Liver (tissue), 9 donors: ENCODE data around the gene ABCC5. TPM values are rescaled to one million over a fixed set of nuclear protein-coding genes. Genes with fewer than 3 reads are reported as not detected.
A peak's percentile ranks its signal among the peaks of the same experiment; 100 is the strongest.

Source experiments
- DNase-seq: peaks from one replicate; pipeline ENCODE4 v3.0.0-alpha.2; 2017; ENCODE audit warnings: low spot score
- H3K27ac ChIP-seq, 2 donors: one replicate each; pipeline ENCODE4 v1.7.0; 2013; ENCODE audit warnings: inconsistent platforms in 2 of 2, low read length in 2 of 2, control low read depth in 1 of 2, low read depth in 1 of 2, mild to moderate bottlenecking in 1 of 2
- H3K27me3 ChIP-seq, 4 donors: one replicate each; pipeline versions ENCODE4 v1.6.1 to v1.7.0; 2013; ENCODE audit warnings: low read length in 3 of 4, inconsistent platforms in 1 of 4, mild to moderate bottlenecking in 1 of 4, moderate library complexity in 1 of 4; ENCODE audit not compliant: control insufficient read depth in 4 of 4, insufficient read depth in 4 of 4
- H3K36me3 ChIP-seq, 4 donors: one replicate each; pipeline versions ENCODE4 v1.6.1 to v1.7.0; 2013; ENCODE audit warnings: low read length in 3 of 4, mild to moderate bottlenecking in 3 of 4, low read depth in 1 of 4, moderate library complexity in 1 of 4; ENCODE audit not compliant: control insufficient read depth in 4 of 4, insufficient read depth in 3 of 4
- H3K4me1 ChIP-seq, 4 donors: one replicate each; pipeline versions ENCODE4 v1.6.1 to v1.7.0; 2013; ENCODE audit warnings: low read length in 3 of 4, mild to moderate bottlenecking in 3 of 4, moderate library complexity in 1 of 4; ENCODE audit not compliant: control insufficient read depth in 4 of 4, insufficient read depth in 4 of 4
- H3K4me3 ChIP-seq, 3 donors: one replicate each; pipeline versions ENCODE4 v1.6.1 to v1.7.0; 2013; ENCODE audit warnings: low read length in 3 of 3, control low read depth in 1 of 3, low read depth in 1 of 3, mild to moderate bottlenecking in 1 of 3
- H3K9ac ChIP-seq, 2 donors: one replicate each; pipeline ENCODE4 v1.7.0; 2013; ENCODE audit warnings: low read length in 2 of 2, mild to moderate bottlenecking in 2 of 2, moderate library complexity in 2 of 2, control low read depth in 1 of 2, low read depth in 1 of 2
- H3K9me3 ChIP-seq, 4 donors: one replicate each; pipeline versions ENCODE4 v1.6.1 to v1.7.0; 2013; ENCODE audit warnings: low read length in 3 of 4; ENCODE audit not compliant: control insufficient read depth in 4 of 4
- EGR1 ChIP-seq, 2 donors: IDR thresholded peaks; 2 replicates each; pipeline ENCODE4 v1.6.1; 2016 to 2018; ENCODE audit warnings: antibody characterized with exemption in 2 of 2, low read depth in 2 of 2
- FOXA1 ChIP-seq: IDR thresholded peaks from 2 replicates; pipeline ENCODE4 v1.6.1; 2016; ENCODE audit warnings: antibody characterized with exemption
- FOXA2 ChIP-seq: IDR thresholded peaks from 2 replicates; pipeline ENCODE4 v1.6.1; 2016; ENCODE audit warnings: antibody characterized with exemption
- GABPA ChIP-seq, 2 donors: IDR thresholded peaks in 1 of 2; conservative IDR thresholded peaks in 1 of 2; 2 replicates each; pipeline ENCODE4 v1.6.1; 2016; ENCODE audit warnings: antibody characterized with exemption in 2 of 2, mild to moderate bottlenecking in 1 of 2, moderate library complexity in 1 of 2
- HNF4A ChIP-seq, 2 donors: conservative IDR thresholded peaks; 2 replicates each; pipeline ENCODE4 v1.6.1; 2016; ENCODE audit warnings: antibody characterized with exemption in 2 of 2, mild to moderate bottlenecking in 2 of 2
- HNF4G ChIP-seq: IDR thresholded peaks from 2 replicates; pipeline ENCODE4 v1.6.1; 2016; ENCODE audit warnings: antibody characterized with exemption
- JUND ChIP-seq, 2 donors: IDR thresholded peaks; 2 replicates each; pipeline ENCODE4 v1.6.1; 2016; ENCODE audit warnings: antibody characterized with exemption in 2 of 2
- NR2F2 ChIP-seq: IDR thresholded peaks from 2 replicates; pipeline ENCODE4 v1.6.1; 2016; ENCODE audit warnings: antibody characterized with exemption
- RAD21 ChIP-seq, 2 donors: IDR thresholded peaks; 2 replicates each; pipeline ENCODE4 v1.6.1; 2016; ENCODE audit warnings: antibody characterized with exemption in 2 of 2, mild to moderate bottlenecking in 2 of 2
- RXRA ChIP-seq, 2 donors: IDR thresholded peaks; 2 replicates each; pipeline ENCODE4 v1.6.1; 2017 to 2018; ENCODE audit warnings: antibody characterized with exemption in 2 of 2, mild to moderate bottlenecking in 1 of 2
- SP1 ChIP-seq: IDR thresholded peaks from 2 replicates; pipeline ENCODE4 v1.6.1; 2018; ENCODE audit warnings: antibody characterized with exemption, mild to moderate bottlenecking
- TAF1 ChIP-seq: conservative IDR thresholded peaks from 2 replicates; pipeline ENCODE4 v1.6.1; 2016; ENCODE audit warnings: antibody characterized with exemption, mild to moderate bottlenecking
- YY1 ChIP-seq: IDR thresholded peaks from 2 replicates; pipeline ENCODE4 v1.6.1; 2016; ENCODE audit warnings: antibody characterized with exemption, mild to moderate bottlenecking
- WGBS: extraction: QIAGEN DNeasy Blood & Tissue Kit; methylation state at CpG from one replicate; pipeline ENCODE4 v1.1.7; 2013; 5-methylcytosine and 5-hydroxymethylcytosine counted together
- polyA plus RNA-seq, 2 donors: library from polyadenylated mRNA; stranded (reverse) in 1 of 2; unstranded in 1 of 2; fragments of 200-250 nt in 1 of 2; fragments of >200 nt in 1 of 2; fragmentation: Nextera tagmentation in 1 of 2; extraction: Ambion mirVana in 1 of 2; gene quantifications; one replicate each; pipeline versions ENCODE4 v1.2.1 to v1.2.3, GENCODE V29; 2013 to 2015
- total RNA-seq, 2 donors: library from RNA; depleted of rRNA; stranded (reverse); fragments of >200 nt; gene quantifications; one replicate each; pipeline ENCODE4 v1.2.3, GENCODE V29; 2014
- TF ChIP-seq, protein P1 (sequence below): IDR thresholded peaks from 2 replicates; pipeline ENCODE4 v1.6.1; 2016; ENCODE audit warnings: antibody characterized with exemption
- TF ChIP-seq, protein P2 (sequence below): IDR thresholded peaks from 2 replicates; pipeline ENCODE4 v1.6.1; 2016; ENCODE audit warnings: antibody characterized with exemption
- TF ChIP-seq, protein P3 (sequence below): IDR thresholded peaks from 2 replicates; pipeline ENCODE4 v1.6.1; 2016; ENCODE audit warnings: antibody characterized with exemption, mild to moderate bottlenecking
- TF ChIP-seq, protein P4 (sequence below): IDR thresholded peaks from 2 replicates; pipeline ENCODE4 v1.6.1; 2016; ENCODE audit warnings: antibody characterized with exemption
- TF ChIP-seq, protein P5 (sequence below): fragments of 150-350 bp; IDR thresholded peaks from 2 replicates; pipeline ENCODE4 v1.5.1; 2017; ENCODE audit warnings: improper control_type of control experiment, low read depth, low read length; ENCODE audit not compliant: missing input control
- donor health status: healthy.
- donor health status: healthy.
- donor health status: healthy.
- donor health status: healthy.
- donor health status: healthy.

ABCC5 gene
- total and polyA plus RNA-seq, 4 donors: 2.8 to 35.7 (median 8.1) TPM

DNA sequence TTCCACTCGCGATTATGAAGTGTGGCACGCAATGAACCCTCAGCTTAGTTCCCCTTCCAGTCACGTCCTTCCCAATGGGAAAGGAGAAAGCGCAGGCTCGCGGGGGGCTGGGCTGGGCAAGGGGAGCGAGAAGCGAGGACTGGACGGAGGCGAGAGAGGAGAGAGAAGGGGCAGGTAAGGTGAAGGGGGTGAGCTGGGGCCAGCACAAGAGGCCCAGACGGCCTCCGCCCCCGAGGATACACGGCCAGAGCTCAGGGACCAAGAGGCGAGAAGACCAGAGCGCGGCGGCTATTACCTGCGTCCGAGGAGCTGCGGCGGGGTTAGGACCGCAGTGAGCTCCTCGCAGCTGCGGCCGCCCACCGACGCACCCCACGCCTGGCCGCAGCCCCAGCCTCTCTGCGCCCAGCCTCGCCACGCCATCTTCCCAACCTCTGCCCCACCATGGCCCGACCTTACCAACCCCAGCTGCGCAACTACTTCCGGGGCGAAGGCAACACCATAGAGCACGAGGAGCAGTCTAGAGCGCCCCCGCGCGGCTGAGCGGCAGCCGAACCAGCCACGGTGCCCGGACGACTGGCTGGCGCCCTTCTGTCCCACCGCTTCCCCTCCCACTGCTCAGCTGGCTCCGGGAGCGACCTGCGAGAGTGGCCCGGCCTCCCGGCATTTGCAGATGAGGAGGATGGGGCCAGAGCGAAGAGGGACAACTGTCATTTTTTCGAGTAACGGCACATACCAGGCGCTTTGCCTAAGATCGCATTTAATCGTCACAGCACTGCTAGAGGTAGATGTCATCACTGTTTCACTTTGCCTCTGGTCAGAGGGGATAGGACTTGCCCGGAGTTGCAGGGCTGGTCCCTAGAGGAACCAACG, 133.0 kb downstream of the ABCC5 start, which contains the start of gene PARL:
Gene PARL, minus strand, starts transcription at position 454 of the 870 bp plus-strand sequence. Its CDS starts 34 bp downstream, at position 420.
- H3K4me1 ChIP-seq: peaks cover 2 to 24% (median 19%) of the 10 kb centered on the region in 4 donors
- no peaks in the 10 kb centered on the region for H3K36me3 ChIP-seq
- H3K27ac ChIP-seq: peak within 1 kb of the TSS; percentile 70 to 74
- H3K4me3 ChIP-seq: peak within 1 kb of the TSS; percentile 69 to 95 (median 73)
- peak within 1 kb of the TSS; percentile 68 to 87 for H3K9ac ChIP-seq
- under 1% methylated on average over 63 of the region's 63 CpGs for WGBS
- TF ChIP-seq, protein P1, sequence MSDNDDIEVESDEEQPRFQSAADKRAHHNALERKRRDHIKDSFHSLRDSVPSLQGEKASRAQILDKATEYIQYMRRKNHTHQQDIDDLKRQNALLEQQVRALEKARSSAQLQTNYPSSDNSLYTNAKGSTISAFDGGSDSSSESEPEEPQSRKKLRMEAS: peak; percentile 91
- TF ChIP-seq EGR1 (IDR thresholded peaks at IDR 0.05; ENCODE audit: low read depth in 2 of 2): no peak
- TF ChIP-seq NR2F2: peak; percentile 93
- no peak for TF ChIP-seq FOXA2
- peak; percentile 62 to 77 for TF ChIP-seq RXRA (IDR thresholded peaks at IDR 0.05)
- peak; percentile 96 for TF ChIP-seq YY1
- TF ChIP-seq TAF1: peak; percentile 48
- TF ChIP-seq, protein P2, sequence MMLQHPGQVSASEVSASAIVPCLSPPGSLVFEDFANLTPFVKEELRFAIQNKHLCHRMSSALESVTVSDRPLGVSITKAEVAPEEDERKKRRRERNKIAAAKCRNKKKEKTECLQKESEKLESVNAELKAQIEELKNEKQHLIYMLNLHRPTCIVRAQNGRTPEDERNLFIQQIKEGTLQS: no peak
- TF ChIP-seq RAD21 (IDR thresholded peaks at IDR 0.05): peak; percentile 79 to 86
- TF ChIP-seq, protein P3, sequence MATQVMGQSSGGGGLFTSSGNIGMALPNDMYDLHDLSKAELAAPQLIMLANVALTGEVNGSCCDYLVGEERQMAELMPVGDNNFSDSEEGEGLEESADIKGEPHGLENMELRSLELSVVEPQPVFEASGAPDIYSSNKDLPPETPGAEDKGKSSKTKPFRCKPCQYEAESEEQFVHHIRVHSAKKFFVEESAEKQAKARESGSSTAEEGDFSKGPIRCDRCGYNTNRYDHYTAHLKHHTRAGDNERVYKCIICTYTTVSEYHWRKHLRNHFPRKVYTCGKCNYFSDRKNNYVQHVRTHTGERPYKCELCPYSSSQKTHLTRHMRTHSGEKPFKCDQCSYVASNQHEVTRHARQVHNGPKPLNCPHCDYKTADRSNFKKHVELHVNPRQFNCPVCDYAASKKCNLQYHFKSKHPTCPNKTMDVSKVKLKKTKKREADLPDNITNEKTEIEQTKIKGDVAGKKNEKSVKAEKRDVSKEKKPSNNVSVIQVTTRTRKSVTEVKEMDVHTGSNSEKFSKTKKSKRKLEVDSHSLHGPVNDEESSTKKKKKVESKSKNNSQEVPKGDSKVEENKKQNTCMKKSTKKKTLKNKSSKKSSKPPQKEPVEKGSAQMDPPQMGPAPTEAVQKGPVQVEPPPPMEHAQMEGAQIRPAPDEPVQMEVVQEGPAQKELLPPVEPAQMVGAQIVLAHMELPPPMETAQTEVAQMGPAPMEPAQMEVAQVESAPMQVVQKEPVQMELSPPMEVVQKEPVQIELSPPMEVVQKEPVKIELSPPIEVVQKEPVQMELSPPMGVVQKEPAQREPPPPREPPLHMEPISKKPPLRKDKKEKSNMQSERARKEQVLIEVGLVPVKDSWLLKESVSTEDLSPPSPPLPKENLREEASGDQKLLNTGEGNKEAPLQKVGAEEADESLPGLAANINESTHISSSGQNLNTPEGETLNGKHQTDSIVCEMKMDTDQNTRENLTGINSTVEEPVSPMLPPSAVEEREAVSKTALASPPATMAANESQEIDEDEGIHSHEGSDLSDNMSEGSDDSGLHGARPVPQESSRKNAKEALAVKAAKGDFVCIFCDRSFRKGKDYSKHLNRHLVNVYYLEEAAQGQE: peak; percentile 69
- peak; percentile 60 for TF ChIP-seq SP1
- TF ChIP-seq JUND (IDR thresholded peaks at IDR 0.05): no peak
- peak; percentile 49 to 56 for TF ChIP-seq HNF4A (conservative IDR thresholded peaks at IDR 0.05)
- TF ChIP-seq HNF4G: no peak
- TF ChIP-seq, protein P4, sequence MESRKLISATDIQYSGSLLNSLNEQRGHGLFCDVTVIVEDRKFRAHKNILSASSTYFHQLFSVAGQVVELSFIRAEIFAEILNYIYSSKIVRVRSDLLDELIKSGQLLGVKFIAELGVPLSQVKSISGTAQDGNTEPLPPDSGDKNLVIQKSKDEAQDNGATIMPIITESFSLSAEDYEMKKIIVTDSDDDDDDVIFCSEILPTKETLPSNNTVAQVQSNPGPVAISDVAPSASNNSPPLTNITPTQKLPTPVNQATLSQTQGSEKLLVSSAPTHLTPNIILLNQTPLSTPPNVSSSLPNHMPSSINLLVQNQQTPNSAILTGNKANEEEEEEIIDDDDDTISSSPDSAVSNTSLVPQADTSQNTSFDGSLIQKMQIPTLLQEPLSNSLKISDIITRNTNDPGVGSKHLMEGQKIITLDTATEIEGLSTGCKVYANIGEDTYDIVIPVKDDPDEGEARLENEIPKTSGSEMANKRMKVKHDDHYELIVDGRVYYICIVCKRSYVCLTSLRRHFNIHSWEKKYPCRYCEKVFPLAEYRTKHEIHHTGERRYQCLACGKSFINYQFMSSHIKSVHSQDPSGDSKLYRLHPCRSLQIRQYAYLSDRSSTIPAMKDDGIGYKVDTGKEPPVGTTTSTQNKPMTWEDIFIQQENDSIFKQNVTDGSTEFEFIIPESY: no peak
- TF ChIP-seq GABPA (IDR thresholded peaks at IDR 0.05 in 1 of 2, conservative IDR thresholded peaks at IDR 0.05 in 1 of 2): peak; percentile 80 to 93
- no peak for TF ChIP-seq FOXA1
- TF ChIP-seq, protein P5, sequence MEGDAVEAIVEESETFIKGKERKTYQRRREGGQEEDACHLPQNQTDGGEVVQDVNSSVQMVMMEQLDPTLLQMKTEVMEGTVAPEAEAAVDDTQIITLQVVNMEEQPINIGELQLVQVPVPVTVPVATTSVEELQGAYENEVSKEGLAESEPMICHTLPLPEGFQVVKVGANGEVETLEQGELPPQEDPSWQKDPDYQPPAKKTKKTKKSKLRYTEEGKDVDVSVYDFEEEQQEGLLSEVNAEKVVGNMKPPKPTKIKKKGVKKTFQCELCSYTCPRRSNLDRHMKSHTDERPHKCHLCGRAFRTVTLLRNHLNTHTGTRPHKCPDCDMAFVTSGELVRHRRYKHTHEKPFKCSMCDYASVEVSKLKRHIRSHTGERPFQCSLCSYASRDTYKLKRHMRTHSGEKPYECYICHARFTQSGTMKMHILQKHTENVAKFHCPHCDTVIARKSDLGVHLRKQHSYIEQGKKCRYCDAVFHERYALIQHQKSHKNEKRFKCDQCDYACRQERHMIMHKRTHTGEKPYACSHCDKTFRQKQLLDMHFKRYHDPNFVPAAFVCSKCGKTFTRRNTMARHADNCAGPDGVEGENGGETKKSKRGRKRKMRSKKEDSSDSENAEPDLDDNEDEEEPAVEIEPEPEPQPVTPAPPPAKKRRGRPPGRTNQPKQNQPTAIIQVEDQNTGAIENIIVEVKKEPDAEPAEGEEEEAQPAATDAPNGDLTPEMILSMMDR: peak; percentile 93
- no peaks in the 10 kb centered on the region for H3K27me3 ChIP-seq
- peak; percentile 98 for DNase-seq
- no peaks in the 10 kb centered on the region for H3K9me3 ChIP-seq
